SIG-M5 treated with dmso at 0.1 percent for 504 hours (cell line): ENCODE results near the gene CHD2.
A peak's percentile ranks its signal among the peaks of the same experiment; 100 is the strongest.
"Not testable (repeated sequence)": the region's sequence is repeated elsewhere in the genome, so short reads cannot be mapped to it uniquely, and the experiment has no call there.

Experiments used
- DNase-seq: peaks from one replicate; lab custom pipeline; 2025; ENCODE audit not compliant: unreplicated experiment; lab: John Stamatoyannopoulos, UW

The CHD2 gene

DNA sequence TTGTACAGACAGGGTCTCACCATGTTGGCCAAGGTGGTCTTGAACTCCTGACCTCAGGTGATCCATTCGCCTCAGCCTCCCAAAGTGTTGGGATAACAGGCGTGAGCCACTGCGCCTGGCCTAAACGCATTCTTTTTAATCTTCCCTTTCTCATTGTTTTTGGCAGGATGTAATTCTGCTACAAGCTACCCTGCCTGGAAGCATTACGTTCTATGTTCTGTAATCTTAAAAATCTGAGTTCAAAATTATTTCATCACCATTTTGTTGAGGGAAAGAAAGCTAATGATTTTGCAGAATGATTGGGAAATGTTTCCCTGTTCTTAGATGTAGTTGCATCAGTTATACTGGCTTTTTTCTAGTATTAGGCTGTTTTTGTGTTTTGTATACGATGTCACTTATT, 117.4 kb downstream of the CHD2 start:
- DNase-seq = no peak

DNA sequence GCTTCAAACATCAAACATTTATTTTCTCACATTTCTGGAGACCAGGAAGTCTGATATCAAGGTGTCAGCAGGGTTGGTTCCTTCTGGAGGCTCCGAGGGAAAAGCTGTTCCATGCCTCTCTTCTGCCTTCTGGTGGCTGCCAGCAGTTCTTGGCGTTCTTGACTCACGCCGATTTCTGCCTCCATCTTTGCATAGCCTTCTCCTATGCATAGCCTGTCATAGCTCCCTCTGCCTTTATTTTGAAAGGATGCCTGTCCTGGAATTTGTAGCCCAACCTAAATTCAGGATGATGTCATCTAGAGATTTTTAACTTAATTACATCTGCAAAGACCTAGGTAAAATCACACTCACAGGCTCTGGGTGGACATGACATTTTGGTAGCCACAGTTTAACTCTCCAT, 118.5 kb downstream of the CHD2 start:
- peak; percentile 17 for DNase-seq

DNA sequence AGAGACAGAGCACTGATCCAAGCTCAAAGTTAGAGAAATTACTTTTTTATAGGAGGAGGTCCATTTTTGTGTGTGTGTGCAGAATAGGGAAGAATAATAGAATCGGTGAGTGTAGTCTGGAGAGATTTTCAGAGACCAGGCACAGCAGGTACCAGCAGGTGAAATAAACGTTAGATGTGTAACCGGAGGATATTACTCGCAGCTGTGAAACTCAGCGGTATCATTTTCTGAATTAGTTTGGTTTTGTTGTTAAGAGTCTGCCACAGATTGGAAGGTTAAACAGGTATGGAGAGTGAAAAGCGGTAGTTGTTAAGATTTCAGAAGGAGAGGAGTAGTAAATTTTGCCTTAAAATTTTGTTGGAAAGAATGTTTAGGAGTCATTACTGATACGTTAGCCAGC, 119.0 kb downstream of the CHD2 start:
- DNase-seq = no peak

DNA sequence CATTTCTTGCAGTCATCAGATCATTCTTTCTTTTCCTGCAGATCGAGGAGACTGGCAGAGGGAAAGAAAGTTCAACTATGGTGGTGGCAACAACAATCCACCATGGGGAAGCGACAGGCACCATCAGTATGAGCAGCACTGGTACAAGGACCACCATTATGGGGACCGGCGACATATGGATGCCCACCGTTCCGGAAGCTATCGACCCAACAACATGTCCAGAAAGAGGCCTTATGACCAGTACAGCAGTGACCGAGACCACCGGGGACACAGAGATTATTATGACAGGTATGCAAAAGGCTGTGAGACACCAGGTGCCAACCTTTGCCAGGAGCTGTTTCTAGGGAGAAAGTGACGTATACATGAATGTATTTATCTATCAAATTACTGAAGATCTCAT, 119.8 kb downstream of the CHD2 start:
- no peak for DNase-seq

DNA sequence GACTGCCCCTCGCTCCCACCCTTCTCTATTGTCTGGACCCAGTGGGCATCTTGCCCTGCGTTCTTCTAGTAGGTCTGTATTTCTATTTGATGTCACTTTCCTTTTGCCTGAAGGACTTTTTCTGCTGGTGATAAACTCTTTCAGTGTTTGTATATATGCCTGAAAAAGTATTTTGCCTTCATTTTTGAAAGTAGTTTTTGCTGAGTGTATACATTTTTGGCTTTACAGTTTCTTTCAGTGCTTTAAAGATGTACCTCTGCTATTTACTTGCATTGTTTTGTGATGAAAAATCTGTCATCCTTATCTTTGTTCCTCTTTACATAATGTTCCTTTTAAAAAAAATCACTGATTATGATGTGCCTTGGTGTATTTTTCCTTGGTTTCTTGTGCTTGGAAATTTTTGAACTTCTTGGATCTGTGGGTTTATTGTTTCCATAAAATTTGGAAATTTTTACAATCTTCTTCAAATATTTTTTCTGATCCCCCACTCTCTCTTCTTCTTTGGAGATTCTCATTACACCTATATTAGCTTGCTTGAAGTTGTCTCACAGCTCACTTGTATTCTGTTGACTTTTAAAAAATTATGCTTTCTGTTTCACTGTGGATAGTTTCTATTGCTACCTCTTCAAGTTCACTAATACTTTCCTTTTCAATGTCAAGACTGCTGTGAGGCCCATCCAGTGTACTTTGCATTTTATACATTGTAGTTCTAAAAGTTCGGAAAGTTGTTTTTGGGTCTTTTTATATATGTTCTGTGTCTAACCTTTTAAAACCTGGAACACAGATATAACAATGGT, 121.0 kb downstream of the CHD2 start:
- DNase-seq = no peak

DNA sequence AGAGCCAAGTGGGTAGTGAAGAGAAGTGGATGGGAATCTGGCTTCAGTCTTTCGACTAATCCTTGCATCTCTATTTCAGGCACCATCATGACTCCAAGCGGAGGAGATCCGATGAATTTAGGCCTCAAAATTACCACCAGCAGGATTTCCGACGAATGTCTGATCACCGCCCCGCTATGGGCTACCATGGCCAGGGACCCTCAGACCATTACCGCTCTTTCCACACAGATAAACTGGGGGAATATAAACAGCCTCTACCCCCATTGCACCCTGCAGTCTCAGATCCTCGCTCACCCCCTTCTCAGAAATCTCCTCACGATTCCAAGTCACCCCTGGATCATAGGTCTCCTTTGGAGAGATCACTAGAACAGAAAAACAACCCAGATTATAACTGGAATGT, 124.2 kb downstream of the CHD2 start:
- DNase-seq = no peak

DNA sequence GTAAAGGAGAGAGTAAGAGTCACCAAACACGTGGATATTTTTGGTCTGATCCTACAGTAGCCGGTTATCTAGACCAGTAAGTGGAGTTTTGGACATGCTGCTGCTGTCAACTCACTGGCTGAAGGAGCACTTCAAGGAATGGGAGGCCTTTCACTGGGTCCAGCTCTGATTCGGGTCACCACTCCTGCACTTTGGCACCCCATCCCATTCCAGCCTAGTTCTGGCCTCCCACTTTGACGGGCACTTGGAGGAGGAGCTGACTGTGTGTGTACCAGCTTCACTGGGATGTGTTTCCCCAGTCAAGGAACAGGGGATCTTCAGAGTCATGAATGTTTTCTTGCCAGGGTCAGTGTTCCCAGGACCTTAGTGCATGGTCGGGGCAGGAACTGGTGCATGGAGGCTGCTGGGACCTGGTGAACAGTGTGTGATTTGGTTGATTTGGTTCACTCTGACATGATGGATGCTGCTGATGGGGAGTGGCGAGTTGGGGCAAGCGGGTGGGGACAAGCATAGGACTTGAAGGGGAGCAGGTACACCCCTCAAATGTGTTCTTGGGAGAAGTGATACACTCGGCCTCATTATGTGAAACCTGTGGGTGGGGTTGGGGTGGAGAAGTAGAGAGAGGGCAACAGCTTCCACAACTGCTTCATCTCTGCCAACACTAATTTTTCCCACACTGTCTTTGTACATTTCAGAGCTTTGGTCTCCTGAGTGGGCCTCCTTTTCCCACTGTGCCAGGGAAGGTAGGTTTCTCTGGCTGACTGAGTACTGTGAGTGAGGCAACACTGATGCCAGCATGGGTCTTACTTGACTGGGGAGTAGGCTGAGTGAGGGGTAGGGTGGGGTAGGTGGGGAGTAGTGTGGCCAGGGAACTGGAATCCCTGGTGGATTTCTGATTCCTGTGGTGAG, 124.8 kb downstream of the CHD2 start:
- DNase-seq = no peak

DNA sequence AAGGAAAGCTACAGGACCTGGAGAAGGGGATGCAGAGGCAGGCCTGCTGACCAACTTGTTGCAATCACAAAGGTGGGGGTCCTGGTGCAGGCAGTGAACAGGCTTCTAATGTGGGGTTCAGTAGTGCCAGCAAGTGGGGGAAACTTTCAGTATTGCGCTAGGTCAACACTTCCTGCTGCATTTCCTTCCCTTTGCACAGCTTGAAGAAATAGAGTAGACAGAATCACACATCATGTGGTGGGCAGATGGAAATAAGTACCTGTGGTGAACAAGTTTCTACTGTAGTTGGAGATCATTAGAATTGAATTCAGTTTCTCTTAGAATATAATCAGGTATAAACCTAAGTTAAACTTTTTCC, 125.5 kb downstream of the CHD2 start:
- DNase-seq = no peak

DNA sequence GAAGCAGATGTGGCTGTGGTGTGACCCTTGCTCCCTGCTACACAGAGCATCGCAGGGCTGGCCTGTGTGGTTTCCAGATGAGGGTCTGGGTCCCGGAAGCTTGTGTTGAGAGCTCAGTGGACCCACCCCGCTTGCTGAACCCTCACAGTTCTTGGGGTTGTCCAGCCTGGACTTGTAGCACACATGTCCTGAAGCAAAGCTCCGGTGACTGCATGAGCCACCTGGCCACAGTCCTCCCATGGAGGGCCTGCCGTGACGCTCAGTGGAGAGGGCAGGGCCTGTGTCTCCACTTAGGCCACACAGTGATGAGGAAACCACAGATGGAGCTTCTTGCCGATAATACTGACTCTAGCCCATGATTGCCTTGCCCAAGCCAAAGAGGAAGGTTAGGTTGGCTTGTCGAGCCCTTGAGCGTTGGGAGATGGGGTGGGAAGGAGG, 126.3 kb downstream of the CHD2 start:
- DNase-seq = no peak

DNA sequence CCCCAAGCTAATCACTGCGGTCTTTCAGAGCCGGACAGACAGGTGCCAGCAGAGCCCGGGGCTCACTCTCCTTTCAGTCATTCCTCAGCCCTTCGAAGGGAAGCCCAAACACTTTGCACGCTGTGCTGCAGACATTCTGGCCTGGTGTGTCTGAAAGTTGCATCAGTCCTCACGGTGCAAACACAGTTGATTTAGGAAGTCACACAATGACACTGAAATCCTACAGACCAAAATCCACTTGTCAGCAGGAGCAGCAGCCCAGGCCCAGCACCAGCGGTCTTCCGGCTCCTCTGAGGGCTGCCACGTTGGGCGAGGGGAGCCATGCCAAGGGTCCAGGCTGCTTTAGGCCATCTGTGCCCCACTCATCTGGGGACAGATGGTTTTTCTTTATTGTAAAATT, 127.3 kb downstream of the CHD2 start:
- DNase-seq = no peak

DNA sequence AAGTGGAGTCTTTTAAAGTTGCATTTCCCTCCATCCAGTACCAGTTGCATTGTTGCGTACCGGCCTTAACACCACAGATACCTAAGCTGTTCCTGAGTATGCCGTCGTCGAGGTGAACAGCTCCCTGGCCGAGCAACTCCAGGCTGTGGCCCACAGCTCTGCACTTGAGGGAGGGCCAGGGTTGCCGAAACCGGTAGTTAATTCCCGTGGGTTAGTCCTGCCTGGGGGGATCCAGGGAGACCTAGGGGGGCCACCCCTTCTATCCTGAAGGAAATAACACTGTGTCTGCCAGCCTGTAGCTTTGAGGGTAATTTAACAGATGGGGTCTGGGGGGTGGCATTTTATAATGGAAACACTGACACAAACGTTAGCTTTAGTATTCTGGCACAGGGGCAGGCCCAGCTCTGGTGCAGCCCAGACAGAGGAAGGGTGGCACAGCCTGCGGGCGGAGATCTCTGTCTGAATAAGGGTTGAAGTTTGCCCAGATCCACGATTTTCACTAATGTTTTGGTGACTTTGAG, 128.0 kb downstream of the CHD2 start:
- DNase-seq = no peak

DNA sequence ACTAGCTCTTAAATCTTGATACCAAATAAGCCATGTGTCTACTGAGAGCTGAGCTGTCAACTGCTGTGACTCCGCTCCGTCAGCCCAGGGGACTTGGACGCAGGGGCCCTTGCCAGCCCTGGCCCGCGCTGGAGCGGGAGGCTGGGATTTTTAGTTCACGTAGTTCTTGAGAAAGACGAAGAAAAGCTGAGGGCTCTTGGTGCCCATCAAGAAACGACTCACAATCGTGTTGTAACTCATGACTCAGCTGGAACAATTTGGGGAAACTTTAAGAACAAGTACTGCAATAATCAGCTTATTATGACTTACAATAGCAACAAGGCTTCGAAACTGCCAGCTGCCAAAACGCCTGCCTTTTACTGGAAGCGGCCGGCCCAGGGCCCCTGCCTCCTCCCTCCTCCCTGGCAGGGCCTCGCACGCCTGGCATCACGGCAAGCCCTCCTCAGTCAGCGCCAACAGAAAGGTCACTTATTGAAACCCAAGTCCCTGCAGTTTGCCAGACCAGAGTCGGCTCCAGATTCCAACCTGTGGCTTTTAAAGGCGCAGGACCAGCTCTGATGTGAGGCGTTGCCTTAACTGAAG, 128.6 kb downstream of the CHD2 start:
- DNase-seq = peak; percentile 89

DNA sequence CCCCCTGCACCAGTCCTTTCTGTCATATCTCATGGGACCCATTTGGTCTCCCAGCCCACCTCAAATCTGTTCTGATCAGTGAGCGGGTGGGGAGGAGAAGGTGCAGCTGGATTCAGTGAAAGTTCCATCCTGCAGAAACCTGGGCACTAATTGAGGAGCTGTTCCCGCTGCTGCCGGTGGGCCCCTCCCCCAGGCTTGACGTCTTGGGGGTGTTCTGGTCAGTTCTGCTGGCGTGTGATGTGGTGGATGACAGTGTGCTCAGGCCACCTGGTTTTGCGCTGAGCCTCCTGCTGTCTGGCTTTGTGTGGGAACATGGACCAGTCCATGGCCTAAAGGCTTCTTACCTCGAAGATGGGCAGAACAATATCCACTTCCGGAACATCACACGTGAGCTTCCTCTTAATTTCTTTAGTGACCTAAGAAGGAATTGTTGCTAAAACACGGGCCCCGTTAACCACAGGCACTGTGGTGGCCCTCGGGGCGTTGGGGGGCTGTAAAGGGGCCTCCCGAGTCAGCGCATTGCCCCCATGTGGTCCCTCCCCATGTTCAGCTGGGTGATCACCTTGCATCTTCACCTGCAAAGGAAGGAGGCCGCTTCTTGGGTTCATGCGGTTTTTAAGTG, 129.2 kb downstream of the CHD2 start:
- no peak for DNase-seq

DNA sequence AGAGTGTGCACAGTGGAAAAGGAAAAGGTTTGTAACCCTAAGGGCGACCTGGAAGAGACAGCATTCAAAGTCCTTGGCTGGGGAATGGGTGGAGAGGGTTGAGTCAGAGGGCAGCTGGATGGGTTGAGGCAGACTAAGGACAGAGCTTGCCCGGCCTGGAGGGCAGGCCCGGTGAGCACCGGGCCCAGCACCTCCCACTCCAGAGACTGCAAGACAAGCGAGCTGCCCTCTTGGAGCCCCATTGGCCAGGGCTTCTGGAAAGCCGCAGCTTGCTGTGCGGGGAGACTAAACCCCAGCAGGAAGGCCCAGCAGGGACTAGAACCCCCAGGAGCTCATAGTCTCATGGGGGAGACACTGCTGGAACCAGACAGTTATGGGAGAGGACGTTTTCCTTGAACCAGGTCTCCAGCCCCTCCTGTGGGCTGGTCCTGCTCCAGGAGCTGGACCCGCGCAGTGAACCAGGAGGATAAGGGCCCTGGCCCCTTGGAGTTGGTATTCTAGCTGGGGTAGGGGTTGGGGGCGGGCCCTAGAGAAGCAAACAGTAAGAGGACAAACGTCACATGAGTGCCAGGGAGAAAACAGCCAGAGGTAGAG, 129.8 kb downstream of the CHD2 start:
- DNase-seq = no peak

DNA sequence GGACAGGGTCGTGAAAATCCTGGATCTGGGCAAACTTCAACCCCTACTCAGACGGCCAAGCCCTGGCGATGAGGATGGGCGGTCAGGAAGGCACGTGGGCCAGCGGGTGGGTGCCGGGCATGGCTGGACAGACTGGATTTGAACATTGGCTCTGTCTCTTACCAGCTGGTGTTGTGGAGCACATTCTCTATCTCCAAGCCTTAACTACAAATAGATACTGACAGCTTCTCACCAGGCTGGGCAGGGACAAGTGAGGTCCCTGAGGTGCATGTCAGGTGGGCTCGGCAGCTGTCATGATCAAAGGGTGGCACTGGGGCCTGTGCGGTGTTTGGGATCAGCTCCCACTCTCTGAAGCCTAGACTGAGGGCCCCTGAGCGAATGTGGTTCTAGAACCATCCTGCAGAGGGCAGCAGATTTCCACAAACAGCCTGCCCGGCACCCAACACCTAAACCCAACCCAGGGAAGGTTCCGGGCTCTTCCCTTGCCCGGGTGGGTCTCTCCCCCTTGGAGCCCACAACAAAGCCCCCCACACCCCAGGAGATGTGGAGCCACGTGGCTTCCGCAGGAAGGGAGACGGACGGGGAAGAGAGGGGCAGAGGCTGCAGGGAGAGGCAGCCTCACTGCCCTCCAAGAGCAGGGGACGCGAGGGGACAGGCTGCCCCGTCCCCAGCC, 130.4 kb downstream of the CHD2 start:
- peak; percentile 54 for DNase-seq

DNA sequence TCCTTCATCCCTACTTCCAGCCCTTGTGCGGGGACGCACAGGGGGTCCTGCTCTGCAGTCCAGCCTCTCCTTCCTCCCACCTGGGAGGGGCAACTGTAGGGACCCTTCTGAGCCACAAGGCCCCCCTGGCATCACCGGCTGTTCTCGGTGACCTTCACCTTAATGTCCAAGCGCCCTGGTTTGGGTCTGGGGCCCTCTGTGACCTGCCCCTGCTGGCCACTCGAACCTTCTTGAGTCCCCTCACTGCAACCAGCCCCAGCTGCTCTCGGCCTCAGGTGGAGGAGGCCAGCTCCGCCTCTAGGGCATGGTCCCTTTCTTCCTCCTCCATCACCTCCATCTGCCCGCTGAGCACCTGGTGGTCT, 131.0 kb downstream of the CHD2 start:
- DNase-seq = no peak

DNA sequence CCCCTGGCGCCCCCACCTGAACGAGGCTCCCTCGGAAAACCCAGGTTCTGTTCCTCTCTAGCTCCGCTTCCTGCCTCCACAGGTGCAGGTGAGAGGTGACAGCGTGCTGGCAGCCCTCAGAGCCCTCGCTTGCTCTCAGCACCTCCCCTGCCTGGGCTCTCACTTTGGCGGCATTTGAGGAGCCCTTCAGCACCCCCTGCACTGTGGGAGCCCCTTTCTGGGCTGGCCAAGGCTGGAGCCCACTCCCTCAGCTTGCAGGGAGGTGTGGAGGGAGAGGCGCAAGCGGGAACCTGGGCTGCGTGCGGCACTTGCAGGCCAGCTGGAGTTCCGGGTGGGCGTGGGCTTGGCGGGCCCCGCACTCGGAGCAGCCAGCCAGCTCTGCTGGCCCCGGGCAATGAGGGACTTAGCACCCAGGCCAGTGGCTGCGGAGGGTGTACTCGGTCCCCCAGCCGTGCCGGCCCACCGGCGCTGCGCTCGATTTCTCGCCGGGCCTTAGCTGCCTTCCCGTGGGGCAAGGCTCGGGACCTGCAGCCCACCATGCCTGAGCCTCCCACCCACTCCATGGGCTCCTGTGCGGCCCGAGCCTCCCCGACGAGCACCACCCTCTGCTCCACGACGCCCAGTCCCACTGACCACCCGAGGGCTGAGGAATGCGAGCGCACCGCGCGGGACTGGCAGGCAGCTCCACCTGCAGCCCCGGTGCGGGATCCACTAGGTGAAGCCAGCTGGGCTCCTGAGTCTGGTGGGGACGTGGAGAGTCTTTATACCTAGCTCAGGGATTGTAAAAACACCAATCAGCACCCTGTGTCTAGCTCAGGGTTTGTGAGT, 131.6 kb downstream of the CHD2 start:
- not testable (repeated sequence) for DNase-seq

DNA sequence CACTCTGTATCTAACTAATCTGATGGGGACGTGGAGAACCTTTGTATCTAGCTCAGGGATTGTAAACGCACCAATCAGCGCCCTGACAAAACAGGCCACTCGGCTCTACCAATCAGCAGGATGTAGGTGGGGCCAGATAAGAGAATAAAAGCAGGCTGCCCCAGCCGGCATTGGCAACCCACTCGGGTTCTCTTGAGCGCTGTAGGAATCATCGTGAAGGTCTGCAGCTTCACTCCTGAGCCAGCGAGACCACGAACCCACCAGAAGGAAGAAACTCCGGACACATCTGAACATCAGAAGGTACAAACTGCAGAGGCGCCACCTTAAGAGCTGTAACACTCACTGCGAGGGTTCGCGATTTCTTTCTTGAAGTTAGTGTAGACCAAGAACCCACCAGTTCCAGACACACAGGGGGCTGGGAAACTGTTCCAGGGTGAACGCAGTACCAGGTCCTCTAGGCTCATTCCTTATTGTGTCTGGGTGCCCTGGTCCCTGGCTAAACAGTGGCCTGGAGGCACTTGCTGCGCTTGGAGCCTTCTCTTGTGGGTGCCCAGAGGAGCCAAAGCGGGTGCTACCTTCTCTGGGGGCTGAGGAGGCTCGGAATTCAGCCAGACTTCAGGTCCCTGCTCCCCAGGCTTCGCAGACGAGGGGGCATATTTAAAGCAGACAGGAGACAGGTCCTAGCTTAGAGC, 132.5 kb downstream of the CHD2 start:
- not testable (repeated sequence) for DNase-seq
